HTR-8/SVneo (cell line): ENCODE measurements around the gene VWF.
"Not testable (repeated sequence)": the region's sequence is repeated elsewhere in the genome, so short reads cannot be mapped to it uniquely, and the experiment has no call there.

Experiments used
- DNase-seq: peaks from one replicate; pipeline ENCODE4 v3.0.0; 2011; ENCODE audit warnings: low spot score, mixed read lengths; ENCODE audit not compliant: insufficient read length
- FAIRE-seq: peaks from 2 replicates; lab custom pipeline; 2011; peaks lifted over from hg19 to GRCh38; lab: Jason Lieb, UNC

VWF gene

DNA sequence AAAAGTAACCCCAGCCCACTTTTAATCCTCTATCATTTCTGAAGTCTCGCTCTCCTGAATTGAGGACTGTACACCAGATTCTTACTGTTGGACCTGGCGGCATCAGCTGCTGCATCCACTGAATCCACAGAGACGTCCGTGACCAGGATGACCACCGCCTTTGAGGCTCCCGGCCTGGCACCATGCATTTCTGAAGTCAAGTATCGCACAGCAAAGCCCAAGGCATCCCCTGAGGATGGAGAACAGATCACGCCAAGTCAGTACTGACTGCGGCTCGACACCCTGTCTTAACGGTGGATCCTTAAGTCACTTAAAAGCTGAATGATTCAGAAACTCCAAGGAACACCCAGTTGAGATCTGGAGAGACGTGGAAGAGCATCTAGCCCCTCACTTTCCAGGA is 108.5 kb downstream of the VWF start:
- DNase-seq, FAIRE-seq: not testable (repeated sequence)

DNA sequence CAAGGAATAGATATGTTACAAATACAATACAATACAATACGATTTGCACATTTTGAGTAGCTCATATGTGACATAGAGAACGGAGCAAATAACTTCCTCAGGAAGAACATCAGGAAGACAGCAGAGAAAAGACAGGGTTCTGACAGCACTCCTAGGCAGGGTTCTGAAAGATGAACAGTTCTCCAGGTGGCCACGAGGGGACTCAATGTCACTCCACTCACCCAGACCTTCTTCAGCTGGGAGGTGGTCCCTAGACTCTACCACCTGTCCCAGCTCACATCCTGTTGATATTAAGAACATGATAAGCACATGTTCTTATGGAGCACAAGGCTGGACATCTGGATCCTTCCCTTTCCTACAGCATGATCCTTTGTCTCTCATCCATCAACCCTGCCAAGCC is 109.2 kb downstream of the VWF start:
- not testable (repeated sequence) for DNase-seq, FAIRE-seq

DNA sequence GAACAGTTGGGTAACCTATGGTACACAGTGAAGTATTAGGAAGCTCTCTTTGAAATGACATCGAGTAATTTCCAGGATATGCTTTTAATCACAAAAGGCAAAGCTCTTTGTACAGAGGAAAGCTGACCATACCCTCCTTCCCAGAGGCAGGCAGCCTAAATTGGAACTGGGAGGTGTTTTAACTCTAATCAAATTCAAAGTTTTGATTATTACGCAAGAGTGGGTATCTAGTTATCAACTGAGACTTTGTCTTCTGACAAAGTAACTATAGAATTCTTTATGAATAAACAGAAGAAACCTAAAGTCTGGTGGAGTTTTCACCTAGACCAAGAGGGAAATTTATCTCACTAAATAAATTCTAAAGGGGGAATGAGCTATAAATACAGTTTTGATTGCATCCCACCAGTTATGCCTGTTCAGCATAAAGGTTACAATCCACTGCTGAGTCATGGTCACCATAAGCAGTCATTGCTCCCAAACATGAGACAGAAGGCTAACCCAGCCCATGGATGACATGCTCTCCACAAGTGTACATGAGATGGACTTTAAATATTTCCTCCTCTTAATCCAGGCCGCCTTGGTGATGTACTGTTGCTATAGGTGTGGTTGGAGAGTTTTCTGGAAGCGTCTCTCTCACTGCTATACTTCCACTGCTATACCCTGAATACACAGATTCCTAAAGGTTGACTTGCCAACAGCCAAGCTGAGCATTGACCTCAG is 113.7 kb downstream of the VWF start:
- not testable (repeated sequence) for DNase-seq, FAIRE-seq

DNA sequence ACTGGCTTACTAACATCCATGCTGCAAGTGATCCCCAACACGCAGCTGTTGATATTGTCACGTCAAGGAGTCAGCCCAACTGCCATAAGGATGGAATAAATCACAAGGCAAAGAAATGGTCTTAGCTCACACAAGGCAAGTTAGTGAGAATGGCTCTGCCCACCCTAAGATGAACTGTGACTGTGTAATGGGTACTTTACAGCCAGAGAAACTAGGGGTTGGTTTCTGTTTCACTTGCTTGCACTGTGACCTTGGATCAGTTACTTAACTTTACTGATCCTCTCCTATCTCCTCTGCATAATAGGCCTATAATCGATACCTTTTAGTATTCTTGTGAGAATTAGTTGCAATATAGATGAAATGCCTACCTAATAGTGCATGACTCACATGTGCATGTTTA is 127.2 kb downstream of the VWF start:
- FAIRE-seq: no peak
- no peak for DNase-seq

DNA sequence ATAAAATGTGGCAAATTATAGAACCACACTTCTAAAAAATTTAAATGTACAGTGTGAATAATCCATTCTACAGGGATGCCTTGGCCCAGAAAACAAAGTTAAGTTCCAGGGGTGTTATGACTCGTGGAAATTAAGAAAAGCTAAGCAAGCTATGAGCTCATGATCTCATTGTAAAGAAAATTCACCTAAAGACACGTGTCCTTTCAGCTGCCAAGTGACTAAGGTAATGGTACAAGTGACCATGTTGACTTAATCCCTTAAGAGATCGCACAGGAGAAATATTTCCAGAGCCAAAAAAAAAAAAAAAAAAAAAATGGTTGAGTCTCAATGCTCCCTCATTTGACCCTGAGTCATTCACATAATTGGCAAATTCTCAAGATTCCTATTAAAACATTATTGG is 128.0 kb downstream of the VWF start:
- DNase-seq (no peak), FAIRE-seq (no peak)

DNA sequence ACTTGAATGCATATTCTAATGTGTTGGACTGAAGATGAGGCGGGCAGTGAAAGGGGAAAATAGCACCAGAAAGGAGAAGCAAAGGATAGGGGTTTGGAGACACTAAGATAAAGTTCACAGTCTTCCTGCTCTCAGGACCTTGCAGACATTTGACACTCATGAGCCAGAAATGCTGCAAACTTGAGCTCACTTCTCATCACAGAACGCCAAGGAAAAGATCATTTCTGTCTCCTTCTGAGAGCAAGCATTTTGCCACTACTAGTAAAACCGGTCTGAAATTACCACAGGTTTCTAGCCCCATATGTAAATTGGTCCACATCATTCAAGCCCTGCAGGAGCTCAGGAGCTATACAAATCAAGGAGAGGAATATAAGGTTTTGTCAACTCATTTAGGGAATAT is 134.8 kb downstream of the VWF start:
- DNase-seq (no peak), FAIRE-seq (no peak)

DNA sequence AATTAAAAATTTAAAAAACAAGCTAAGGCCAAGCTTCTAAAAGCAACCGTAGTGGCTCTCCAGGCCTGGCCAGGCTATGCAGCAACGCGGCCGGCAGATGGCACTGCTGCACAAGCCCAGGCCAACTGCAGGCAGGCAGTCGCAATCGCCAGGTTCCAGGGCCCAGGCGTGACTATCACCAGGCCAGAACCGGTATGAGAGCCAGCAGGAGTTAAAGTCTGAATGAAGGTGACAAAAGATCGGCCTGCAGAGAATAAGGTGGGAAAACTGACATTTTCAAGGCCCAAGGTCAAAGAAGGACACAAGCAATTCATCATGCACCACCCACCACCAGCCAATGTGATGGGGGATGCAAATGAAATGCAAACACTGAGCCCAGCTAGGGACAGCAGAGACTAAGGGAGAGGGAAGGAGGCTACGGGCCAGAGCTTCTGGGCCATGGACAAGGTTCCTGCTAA is 135.8 kb downstream of the VWF start:
- FAIRE-seq (peak; percentile 93), DNase-seq (peak; percentile 92)

DNA sequence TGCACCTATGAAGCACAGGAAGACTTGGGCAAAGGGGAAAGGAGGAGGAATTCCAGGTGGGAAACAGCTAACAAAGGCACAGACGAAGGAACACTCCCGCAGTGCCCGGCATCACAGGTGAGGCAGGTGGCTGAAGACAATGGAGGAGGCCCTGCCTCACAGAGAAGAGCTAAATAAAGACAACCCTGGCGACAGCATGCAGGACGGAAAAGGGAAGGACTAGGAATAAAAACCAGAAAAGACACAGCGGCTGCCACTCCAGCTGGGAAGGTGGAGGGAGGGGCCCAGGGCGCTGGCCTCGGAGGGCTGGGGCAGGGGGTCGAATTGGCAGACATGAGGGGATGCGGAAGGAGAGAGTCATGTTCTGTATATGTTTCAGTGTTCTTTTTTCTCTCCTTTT is 136.4 kb downstream of the VWF start:
- no peak for DNase-seq

DNA sequence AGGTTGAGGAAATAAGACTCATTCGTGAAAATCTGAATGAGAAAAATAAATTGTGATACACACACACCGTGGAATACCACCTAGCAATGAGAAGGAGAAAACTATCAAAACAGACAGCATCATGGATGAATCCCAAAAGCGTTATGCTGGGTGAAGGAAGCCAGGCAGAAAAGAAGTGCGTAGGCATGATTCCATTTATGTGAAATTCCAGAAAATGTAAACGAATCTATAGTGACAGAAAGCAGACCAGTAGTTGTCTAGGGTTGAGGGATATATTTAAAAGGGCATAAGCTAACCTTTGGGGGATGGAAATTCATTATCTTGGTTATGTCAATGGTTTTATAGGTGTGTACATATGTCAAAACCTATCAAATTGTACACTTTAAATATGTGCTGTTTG is 136.9 kb downstream of the VWF start:
- no peak for FAIRE-seq

More for the DNA sequence above, 136.4 kb downstream of the VWF start:
- no peak for FAIRE-seq

DNA sequence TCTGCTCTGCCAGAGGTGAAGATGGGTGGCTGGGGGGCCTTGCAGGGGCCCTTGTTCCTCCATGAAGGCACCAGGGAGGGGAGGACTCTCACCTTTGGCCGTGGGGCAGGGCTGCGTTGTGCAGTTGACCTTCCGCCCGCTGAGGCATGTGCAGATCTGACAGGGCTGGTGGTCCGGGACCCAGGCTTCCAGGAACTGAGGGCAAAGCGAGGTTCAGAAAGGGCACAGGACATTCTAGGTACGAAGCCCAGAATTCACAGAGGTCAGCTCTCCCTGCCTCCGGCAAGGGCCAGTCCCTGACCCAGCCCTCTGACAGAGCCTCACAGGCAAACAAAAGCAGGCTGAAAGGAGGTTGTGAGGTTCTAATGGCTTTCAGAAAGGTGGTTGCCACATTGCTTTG is 139.0 kb downstream of the VWF start:
- DNase-seq: no peak
- no peak for FAIRE-seq

More for the DNA sequence above, 136.9 kb downstream of the VWF start:
- no peak for DNase-seq

DNA sequence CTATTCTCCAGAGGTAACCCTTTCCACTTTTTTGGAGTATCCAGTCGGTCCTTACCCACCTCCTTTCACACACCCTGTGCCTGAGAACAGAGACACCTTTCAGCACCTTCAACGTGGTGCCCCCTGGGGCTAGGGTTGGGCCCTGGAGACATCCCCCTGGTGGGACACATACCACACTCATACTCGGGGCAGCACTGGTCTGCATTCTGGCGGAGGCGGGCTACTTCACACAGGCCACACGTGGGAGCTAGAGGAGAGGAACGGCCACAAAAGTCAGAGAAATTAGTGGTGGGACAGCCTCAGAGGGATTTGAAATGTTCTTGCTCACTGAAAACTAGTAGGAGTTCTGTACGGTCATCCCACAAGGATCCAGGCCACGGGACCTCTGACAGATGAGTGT is 139.6 kb downstream of the VWF start:
- no peak for FAIRE-seq
- DNase-seq: no peak

DNA sequence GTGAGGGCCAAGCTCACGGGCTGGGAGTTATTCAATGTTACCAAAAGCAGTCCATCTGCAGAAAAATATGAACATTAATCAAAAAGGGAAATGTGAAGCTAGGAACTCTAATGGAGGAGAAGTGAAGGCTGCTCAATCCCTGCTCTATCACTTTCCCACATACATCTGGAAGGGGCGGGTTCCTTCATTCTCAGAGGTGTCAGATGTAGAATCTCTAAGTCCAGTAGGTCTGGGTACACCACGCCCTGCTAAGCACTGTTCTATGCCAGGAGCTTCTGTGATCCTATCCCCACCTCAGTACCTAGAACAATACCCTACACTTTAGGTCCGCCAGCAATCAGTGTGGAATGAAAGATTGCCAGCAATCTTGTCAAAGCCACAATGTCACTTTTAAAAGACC is 142.4 kb downstream of the VWF start:
- DNase-seq (no peak), FAIRE-seq (no peak)

DNA sequence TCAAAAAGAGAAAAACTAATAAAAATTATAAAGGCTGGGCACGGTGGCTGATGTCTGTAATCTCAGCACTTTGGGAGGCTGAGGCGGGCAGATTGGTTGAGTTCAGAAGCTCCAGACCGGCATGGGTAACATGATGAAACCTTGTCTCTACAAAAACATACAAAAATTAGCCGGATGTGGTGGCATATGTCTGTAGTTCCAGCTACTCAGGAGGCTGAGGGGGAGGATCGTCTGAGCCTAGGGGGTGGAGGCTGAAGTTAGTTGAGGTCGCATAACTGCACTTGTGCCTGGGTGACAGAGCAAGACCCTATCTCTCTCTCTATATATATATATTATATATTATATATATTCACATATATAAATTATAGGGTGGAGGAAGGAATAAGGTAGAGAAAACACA is 146.9 kb downstream of the VWF start:
- FAIRE-seq: no peak
- DNase-seq: no peak

DNA sequence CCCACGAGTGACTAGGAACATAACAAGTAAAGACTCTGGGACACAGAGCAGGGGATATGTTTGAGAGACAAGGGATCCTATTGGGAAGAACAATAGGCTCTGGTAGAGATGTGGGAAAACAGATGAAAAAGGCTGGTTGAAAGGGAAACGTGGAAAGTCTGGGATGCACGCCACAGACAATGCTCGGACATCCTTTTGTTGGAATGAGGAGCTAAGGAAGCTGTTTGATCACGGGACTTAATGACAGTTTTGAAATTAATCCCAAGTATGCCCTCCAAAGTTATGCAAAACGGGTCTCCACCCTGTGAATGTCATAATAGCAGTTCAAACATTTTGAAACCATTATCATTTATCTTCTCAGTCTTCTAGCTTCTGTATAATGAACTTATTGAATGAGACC is 147.8 kb downstream of the VWF start:
- no peak for FAIRE-seq

DNA sequence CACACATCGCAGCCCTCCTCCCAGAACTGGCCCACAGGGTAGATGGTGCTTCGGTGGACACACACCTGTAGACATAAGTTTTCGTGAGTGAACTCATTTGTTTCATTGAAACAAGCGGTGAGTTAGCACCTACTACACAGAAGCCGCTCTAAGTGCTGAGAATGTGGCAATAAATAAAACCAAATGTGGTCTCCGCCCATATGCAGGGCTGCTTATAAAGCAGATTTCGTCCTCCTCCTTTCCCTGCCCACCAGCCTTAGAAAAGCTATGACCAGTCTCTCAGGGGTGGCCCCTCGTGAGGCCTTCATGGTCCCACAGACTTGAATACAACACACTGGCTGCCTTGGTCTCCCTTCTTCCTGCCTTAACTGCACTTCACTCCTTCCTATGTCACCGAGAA is 148.3 kb downstream of the VWF start:
- no peak for FAIRE-seq

More for the DNA sequence above, 147.8 kb downstream of the VWF start:
- DNase-seq: no peak

DNA sequence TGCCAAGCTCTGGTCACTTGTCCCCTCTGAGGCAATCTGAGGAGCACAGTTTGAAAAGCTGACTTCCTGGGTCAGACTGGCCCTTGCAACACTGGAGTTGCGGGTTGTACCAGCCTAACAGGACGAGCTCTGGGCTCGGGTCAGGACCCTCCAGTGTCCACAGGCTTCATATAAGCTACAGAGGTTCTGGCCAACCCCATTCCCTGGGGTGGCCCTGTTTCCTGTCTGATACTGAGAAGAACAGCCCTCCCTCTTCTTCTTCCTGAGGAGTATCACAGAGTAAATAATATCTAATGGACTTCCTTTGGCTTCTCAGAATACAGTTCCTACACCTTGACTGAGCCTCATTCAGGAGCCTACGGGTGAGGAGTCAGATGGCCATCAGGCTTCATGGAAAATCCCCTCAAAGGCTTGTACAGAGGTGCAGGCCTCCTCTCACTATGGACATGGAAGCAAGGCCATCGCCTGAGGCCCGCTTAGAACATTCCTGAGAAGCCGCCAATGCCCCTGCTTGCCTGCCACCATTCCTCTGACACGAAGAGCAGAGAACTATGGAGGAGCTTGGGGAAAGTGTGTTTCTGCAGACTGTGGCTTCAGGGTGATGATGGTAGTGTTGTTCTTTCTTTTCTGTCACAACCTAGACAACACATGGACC is 150.9 kb downstream of the VWF start:
- DNase-seq (no peak), FAIRE-seq (no peak)

More for the DNA sequence above, 148.3 kb downstream of the VWF start:
- no peak for DNase-seq

DNA sequence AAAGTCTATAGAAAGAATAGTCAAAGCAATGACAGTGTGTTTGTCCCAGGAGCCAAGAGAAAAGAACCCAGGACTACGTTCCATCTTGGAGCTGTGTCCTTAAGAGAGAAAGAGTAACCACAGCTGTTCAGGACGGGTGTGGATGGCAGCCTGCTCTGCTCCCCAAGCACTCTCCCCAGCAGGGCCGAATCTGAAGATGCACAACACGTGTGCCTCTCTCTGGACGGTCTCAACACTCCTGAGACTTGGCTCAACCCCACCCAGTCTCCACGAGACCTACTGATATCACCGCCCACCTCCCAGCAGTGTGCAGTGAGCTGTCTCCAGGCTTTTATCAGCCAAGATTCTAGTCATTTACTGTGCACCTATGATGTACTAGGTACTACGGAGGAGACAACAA is 152.1 kb downstream of the VWF start:
- peak; percentile 64 for FAIRE-seq
- no peak for DNase-seq

DNA sequence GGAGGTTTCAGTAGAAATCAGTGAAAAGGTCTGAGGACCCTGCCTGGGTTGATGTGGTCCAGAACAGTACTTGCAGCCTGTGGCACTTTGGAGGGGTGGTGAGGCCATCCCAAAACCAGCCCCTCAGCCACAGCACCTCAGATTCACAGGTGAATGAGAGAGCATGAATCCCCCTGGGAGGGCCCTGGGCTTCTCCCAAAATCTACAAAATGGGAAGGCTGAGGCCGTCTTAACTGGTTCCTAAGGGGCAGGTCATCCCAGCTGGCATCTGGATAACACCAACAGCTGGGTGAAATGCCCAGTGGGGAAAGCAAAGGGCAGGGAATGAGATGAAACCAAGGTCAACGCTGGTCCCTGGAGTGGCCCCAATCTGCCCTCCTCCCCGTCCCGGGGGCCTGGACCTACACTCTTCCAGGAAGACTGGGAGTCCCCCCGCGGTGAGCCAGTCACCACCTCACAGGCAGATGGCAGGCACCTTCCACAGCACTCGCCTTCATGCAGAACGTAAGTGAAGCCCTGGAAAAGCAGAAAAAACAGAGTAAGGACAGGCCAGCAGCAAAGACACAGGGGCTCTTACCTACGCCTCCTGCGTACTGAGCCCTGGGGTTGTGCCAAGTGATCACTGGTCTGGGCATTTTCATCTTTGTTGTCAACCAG is 153.1 kb downstream of the VWF start:
- FAIRE-seq (no peak), DNase-seq (no peak)

DNA sequence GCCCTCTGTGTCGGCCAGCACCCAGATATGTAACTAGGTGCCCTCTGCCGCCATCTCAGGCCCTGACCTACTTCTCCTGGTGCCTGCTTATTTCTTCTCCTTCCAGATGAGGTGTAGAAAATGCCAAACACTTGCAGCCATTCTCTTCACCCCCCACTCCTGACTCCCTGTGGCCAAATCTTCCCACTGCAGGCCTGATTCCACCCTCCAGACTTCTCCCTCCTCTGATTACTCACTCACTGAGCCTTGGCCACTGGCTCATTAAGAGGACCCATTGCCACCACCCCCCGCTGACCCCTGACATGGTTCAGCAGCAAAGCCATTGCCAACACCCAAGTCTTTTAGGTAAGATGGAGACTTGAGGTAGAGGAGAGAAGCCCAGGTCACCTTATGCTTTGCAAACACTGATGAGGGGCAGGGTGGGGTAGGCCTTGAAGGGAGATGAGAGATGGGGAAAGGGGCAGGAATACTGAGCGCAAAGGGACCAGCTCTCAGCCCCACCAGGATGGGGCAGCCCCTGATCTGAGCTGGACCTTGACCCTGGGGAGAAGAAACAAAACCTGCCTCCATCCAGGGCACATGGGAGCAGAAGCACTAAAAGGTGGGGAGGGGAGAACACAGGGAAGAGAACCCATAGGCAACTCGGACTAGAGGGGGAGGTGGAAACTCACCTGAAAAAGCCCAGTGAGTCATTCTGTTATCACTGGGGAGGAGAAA is 154.3 kb downstream of the VWF start:
- FAIRE-seq (no peak), DNase-seq (no peak)

DNA sequence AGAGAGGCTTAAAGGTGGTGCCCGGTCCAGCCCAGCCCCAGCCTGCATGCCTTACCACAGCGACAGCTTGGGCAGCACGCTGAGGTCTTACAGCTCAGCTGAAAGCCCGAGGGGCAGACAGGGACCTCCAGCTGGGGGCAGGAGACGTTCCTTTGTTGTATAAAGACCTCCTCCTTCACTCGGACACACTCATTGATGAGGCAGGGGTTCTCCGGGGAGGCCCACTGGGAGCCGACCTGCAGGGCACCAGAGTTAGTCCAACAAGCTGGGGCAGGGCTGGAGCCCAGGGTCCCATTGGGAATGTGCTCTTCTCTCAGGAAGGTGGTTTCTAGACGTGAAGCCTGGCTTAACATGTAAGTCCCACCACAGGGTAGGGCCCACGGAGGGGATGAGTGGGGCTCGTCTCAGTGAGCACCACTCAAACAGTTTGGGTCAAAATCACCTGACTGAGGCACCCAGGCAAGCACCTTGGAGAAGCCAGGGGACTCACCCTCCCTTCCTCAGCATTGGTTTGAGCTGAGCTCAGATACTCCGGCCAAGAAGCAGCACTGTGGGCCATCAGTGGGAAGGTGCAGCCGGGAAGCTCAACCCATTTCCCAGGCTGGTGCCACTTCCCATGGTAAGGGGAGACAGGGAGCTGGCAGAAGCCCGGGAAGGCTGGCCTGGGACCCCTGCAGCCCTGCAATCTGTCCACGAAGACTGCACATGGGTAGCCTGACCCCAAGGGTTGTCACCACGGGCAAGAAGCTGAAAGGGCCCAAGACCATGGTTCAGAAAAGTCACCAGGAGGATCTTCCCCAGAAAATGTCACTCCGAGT is 155.1 kb downstream of the VWF start:
- FAIRE-seq (no peak), DNase-seq (no peak)
